ENCODE measurements around the gene OTUD4. TPM values are rescaled to one million over a fixed set of nuclear protein-coding genes. Genes with fewer than 3 reads are reported as not detected.
A peak's percentile ranks its signal among the peaks of the same experiment; 100 is the strongest.
"Not testable (repeated sequence)": the region's sequence is repeated elsewhere in the genome, so short reads cannot be mapped to it uniquely, and the experiment has no call there.

OTUD4 gene
- total and polyA plus RNA-seq, 4 donors, result 23.1 to 40.3 (median 26.0) TPM

- not testable (repeated sequence) for H3K9me3 ChIP-seq (ENCODE audit: control insufficient read depth, insufficient read depth, low read length); H3K36me3 ChIP-seq (ENCODE audit: control insufficient read depth, insufficient read depth, low read length); DNase-seq (ENCODE audit: low read depth in 4 of 6, low spot score in 6 of 6); H3K4me1 ChIP-seq (ENCODE audit: control insufficient read depth, insufficient read depth, low read length); H3K4me3 ChIP-seq (ENCODE audit: low read depth, low read length); H3K27ac ChIP-seq (ENCODE audit: low read depth, low read length); H3K27me3 ChIP-seq (ENCODE audit: control insufficient read depth, insufficient read depth, low read length)
- no CpG with 5 or more reads among the region's 1 CpG for WGBS (ENCODE audit: insufficient coverage)
These were observed 44.2 kb downstream of the OTUD4 start for GRCh38 chr4:145136219-145136618.

GRCh38 chr4:145132511-145133098, 47.8 kb downstream of the OTUD4 start:
- WGBS (ENCODE audit: insufficient coverage), result 35% methylated on average over 3 of the region's 5 CpGs
- no peaks in the 10 kb centered on the region for H3K9me3 ChIP-seq (ENCODE audit: control insufficient read depth, insufficient read depth, low read length)
- H3K36me3 ChIP-seq (ENCODE audit: control insufficient read depth, insufficient read depth, low read length), result no peaks in the 10 kb centered on the region
- H3K4me3 ChIP-seq (ENCODE audit: low read depth, low read length), result no peak overlapping the region
- peak; percentile 15 to 73 (median 28) for DNase-seq (ENCODE audit: low read depth in 4 of 6, low spot score in 6 of 6)
- peak overlapping the region; percentile 16 for H3K27ac ChIP-seq (ENCODE audit: low read depth, low read length)
- peaks cover 3% of the 10 kb centered on the region for H3K4me1 ChIP-seq (ENCODE audit: control insufficient read depth, insufficient read depth, low read length)
- no peaks in the 10 kb centered on the region for H3K27me3 ChIP-seq (ENCODE audit: control insufficient read depth, insufficient read depth, low read length)

- no peaks in the 10 kb centered on the region for H3K36me3 ChIP-seq (ENCODE audit: control insufficient read depth, insufficient read depth, low read length)
These were observed 48.5 kb downstream of the OTUD4 start for GRCh38 chr4:145131848-145132247.

DNA sequence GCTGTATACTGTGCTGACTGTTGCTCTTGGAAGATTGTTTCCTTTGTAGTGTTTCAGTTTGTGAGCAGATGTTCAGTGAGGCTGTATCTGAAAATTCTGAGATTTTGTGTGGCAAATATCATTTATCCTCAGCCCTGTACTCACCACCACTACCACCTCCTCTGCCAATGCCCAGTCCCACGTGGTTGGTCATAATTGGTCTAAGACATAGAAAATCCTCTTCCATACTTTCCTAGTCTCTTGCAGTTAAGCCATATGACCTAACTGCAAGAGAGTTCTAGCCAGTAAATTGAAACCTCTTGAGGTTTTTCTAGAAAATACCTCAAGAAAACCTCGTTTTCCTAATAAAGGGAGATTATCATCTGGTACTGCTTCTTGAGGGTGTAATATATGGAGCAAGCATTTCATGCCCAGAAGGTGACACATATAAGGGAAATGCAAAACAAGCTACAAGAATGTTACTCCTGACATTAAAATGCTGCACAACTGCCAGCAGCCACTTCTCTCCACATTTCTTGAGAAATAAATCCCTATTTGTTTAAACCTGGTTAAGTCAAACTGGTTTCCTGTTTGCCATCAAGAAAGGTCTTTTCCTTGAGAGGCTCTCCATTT, 49.5 kb downstream of the OTUD4 start:
- Histone ChIP-seq H3K36me3 (ENCODE audit: control insufficient read depth, insufficient read depth, low read length) (peaks cover 6% of the 10 kb centered on the region), H3K27ac (ENCODE audit: low read depth, low read length) (no peak overlapping the region), H3K9me3 (ENCODE audit: control insufficient read depth, insufficient read depth, low read length) (no peaks in the 10 kb centered on the region), H3K4me1 (ENCODE audit: control insufficient read depth, insufficient read depth, low read length) (peaks cover 3% of the 10 kb centered on the region), H3K27me3 (ENCODE audit: control insufficient read depth, insufficient read depth, low read length) (no peaks in the 10 kb centered on the region), H3K4me3 (ENCODE audit: low read depth, low read length) (no peak overlapping the region)
- no peak for DNase-seq (ENCODE audit: low read depth in 4 of 6, low spot score in 6 of 6)
- no CpG with 5 or more reads among the region's 2 CpGs for WGBS (ENCODE audit: insufficient coverage)

More at GRCh38 chr4:145131848-145132247, 48.5 kb downstream of the OTUD4 start:
- H3K4me1 ChIP-seq (ENCODE audit: control insufficient read depth, insufficient read depth, low read length), result peaks cover 3% of the 10 kb centered on the region
- no peak for DNase-seq (ENCODE audit: low read depth in 4 of 6, low spot score in 6 of 6)
- H3K9me3 ChIP-seq (ENCODE audit: control insufficient read depth, insufficient read depth, low read length), result no peaks in the 10 kb centered on the region
- WGBS (ENCODE audit: insufficient coverage), result 96% methylated on average over 5 of the region's 12 CpGs
- H3K4me3 ChIP-seq (ENCODE audit: low read depth, low read length), result no peak overlapping the region
- no peaks in the 10 kb centered on the region for H3K27me3 ChIP-seq (ENCODE audit: control insufficient read depth, insufficient read depth, low read length)
- no peak overlapping the region for H3K27ac ChIP-seq (ENCODE audit: low read depth, low read length)

- peaks cover 11% of the 10 kb centered on the region for H3K36me3 ChIP-seq (ENCODE audit: control insufficient read depth, insufficient read depth, low read length)
- no peaks in the 10 kb centered on the region for H3K9me3 ChIP-seq (ENCODE audit: control insufficient read depth, insufficient read depth, low read length)
These were observed 50.3 kb downstream of the OTUD4 start for GRCh38 chr4:145130130-145130529.

DNA sequence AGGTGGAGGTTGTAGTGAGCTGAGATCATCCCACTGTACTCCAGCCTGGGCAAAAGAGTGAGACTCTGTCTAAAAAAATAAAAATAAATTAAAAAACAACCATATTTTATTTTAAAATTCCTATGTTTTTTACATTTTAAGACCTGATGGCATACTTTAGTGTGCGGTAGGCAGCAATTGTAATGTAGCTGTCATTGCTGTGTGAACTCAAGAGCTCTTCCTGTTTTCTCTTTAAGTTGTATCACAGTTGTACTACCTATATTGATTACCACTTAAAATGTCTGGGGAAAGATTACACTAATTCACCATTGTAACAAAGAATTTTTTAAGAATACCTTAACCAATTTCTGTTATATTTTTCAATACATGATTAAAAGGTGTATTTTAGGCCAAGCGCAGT, 55.0 kb downstream of the OTUD4 start:
- H3K36me3 ChIP-seq (ENCODE audit: control insufficient read depth, insufficient read depth, low read length), result peaks cover 19% of the 10 kb centered on the region
- H3K27ac ChIP-seq (ENCODE audit: low read depth, low read length), result no peak overlapping the region
- no peak overlapping the region for H3K4me3 ChIP-seq (ENCODE audit: low read depth, low read length)
- WGBS (ENCODE audit: insufficient coverage), result no CpG with 5 or more reads among the region's 2 CpGs
- H3K4me1 ChIP-seq (ENCODE audit: control insufficient read depth, insufficient read depth, low read length), result no peaks in the 10 kb centered on the region
- no peaks in the 10 kb centered on the region for H3K9me3 ChIP-seq (ENCODE audit: control insufficient read depth, insufficient read depth, low read length)
- no peaks in the 10 kb centered on the region for H3K27me3 ChIP-seq (ENCODE audit: control insufficient read depth, insufficient read depth, low read length)
- no peak for DNase-seq (ENCODE audit: low read depth in 4 of 6, low spot score in 6 of 6)

More at GRCh38 chr4:145130130-145130529, 50.3 kb downstream of the OTUD4 start:
- Histone ChIP-seq H3K27me3 (ENCODE audit: control insufficient read depth, insufficient read depth, low read length) (no peaks in the 10 kb centered on the region), H3K27ac (ENCODE audit: low read depth, low read length) (no peak overlapping the region), H3K4me3 (ENCODE audit: low read depth, low read length) (no peak overlapping the region), H3K4me1 (ENCODE audit: control insufficient read depth, insufficient read depth, low read length) (peaks cover 3% of the 10 kb centered on the region)
- no peak for DNase-seq (ENCODE audit: low read depth in 4 of 6, low spot score in 6 of 6)

DNA sequence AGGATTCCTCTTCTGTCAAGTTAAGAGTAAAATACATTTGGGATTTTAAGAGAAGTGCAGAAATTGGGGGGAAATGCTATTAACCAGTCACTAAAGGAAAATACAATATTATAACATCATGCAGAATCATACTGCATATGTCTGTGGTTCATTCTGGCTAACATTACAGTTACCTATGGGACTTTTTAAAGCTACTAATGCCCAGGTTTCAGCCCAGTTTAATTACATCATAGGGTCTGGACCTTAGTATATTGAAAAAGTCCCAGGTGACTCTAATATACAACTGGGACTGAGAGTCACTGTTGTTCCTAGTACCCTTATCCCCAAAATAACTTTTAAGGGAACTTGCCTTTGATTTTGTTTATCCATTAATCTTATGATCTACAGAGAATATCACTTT, 72.3 kb downstream of the OTUD4 start:
- Histone ChIP-seq H3K27ac (ENCODE audit: low read depth, low read length) (no peak overlapping the region), H3K9me3 (ENCODE audit: control insufficient read depth, insufficient read depth, low read length) (no peaks in the 10 kb centered on the region), H3K27me3 (ENCODE audit: control insufficient read depth, insufficient read depth, low read length) (no peaks in the 10 kb centered on the region), H3K36me3 (ENCODE audit: control insufficient read depth, insufficient read depth, low read length) (peaks cover 15% of the 10 kb centered on the region), H3K4me1 (ENCODE audit: control insufficient read depth, insufficient read depth, low read length) (no peaks in the 10 kb centered on the region), H3K4me3 (ENCODE audit: low read depth, low read length) (no peak overlapping the region)
- no peak for DNase-seq (ENCODE audit: low read depth in 4 of 6, low spot score in 6 of 6)

- Histone ChIP-seq H3K4me1 (ENCODE audit: control insufficient read depth, insufficient read depth, low read length) (no peaks in the 10 kb centered on the region), H3K36me3 (ENCODE audit: control insufficient read depth, insufficient read depth, low read length) (peaks cover 11% of the 10 kb centered on the region), H3K9me3 (ENCODE audit: control insufficient read depth, insufficient read depth, low read length) (no peaks in the 10 kb centered on the region), H3K27ac (ENCODE audit: low read depth, low read length) (no peak overlapping the region), H3K4me3 (ENCODE audit: low read depth, low read length) (no peak overlapping the region), H3K27me3 (ENCODE audit: control insufficient read depth, insufficient read depth, low read length) (no peaks in the 10 kb centered on the region)
- DNase-seq (ENCODE audit: low read depth in 4 of 6, low spot score in 6 of 6), result no peak
- no CpG with 5 or more reads among the region's 2 CpGs for WGBS (ENCODE audit: insufficient coverage)
These were observed 73.3 kb downstream of the OTUD4 start for GRCh38 chr4:145107126-145107525.

DNA sequence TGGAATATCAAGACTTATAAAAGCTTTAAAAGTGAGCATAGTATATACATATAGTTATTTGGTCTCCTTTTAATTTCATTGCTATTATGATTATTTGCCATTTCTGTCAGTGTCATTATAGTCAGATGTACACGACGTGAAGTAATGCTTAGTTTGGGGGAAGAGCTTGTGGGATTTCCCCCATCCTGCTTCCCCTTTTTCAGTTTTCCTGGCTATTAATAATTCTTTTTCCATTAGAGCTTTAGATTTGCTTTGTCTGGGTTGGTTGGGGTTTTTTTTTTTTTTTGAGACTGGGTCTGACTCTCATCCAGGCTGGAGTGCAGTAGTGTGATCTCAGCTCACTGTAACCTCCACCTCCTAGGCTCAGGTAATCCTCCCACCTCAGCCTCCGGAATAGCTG, 76.9 kb downstream of the OTUD4 start:
- H3K27ac ChIP-seq (ENCODE audit: low read depth, low read length), result no peak overlapping the region
- H3K9me3 ChIP-seq (ENCODE audit: control insufficient read depth, insufficient read depth, low read length), result no peaks in the 10 kb centered on the region
- no peaks in the 10 kb centered on the region for H3K36me3 ChIP-seq (ENCODE audit: control insufficient read depth, insufficient read depth, low read length)
- H3K4me1 ChIP-seq (ENCODE audit: control insufficient read depth, insufficient read depth, low read length), result no peaks in the 10 kb centered on the region
- no CpG with 5 or more reads among the region's 3 CpGs for WGBS (ENCODE audit: insufficient coverage)
- no peak for DNase-seq (ENCODE audit: low read depth in 4 of 6, low spot score in 6 of 6)
- H3K27me3 ChIP-seq (ENCODE audit: control insufficient read depth, insufficient read depth, low read length), result no peaks in the 10 kb centered on the region
- H3K4me3 ChIP-seq (ENCODE audit: low read depth, low read length), result no peak overlapping the region

- 88% methylated on average over 2 of the region's 2 CpGs for WGBS (ENCODE audit: insufficient coverage)
- no peaks in the 10 kb centered on the region for H3K9me3 ChIP-seq (ENCODE audit: control insufficient read depth, insufficient read depth, low read length)
- H3K36me3 ChIP-seq (ENCODE audit: control insufficient read depth, insufficient read depth, low read length), result no peaks in the 10 kb centered on the region
- no peaks in the 10 kb centered on the region for H3K27me3 ChIP-seq (ENCODE audit: control insufficient read depth, insufficient read depth, low read length)
- H3K27ac ChIP-seq (ENCODE audit: low read depth, low read length), result no peak overlapping the region
- no peak overlapping the region for H3K4me3 ChIP-seq (ENCODE audit: low read depth, low read length)
- no peak for DNase-seq (ENCODE audit: low read depth in 4 of 6, low spot score in 6 of 6)
- H3K4me1 ChIP-seq (ENCODE audit: control insufficient read depth, insufficient read depth, low read length), result no peaks in the 10 kb centered on the region
These were observed 77.8 kb downstream of the OTUD4 start for GRCh38 chr4:145102619-145103018.

Measured in spinal cord (tissue), 10 donors.